Stimulated activated CD4-positive, alpha-beta T cell treated with anti-CD3 and anti-CD28 coated beads, TNF-alpha, amount 100 ng/mL, for 4 hours (primary cell): ENCODE results near the gene TAOK2.

Experiments used
- DNase-seq, 3 experiments: peaks; one replicate each; pipeline ENCODE4 v3.0.0-alpha.2; 2020; ENCODE audit warnings: low read depth in 3 of 3

Gene TAOK2

GRCh38 chr16:29963021-29963743, 10.5 kb upstream of the TAOK2 start:
- no peak for DNase-seq

- DNase-seq = no peak
Observed at GRCh38 chr16:29968205-29968604, 5.5 kb upstream of the TAOK2 start.

GRCh38 chr16:29971304-29971703, 2.4 kb upstream of the TAOK2 start:
- DNase-seq = no peak

GRCh38 chr16:29972500-29972899, 1.2 kb upstream of the TAOK2 start:
- DNase-seq = no peak

- no peak for DNase-seq
Observed at GRCh38 chr16:29972992-29973383, 680 bp upstream of the TAOK2 start.

- DNase-seq = no peak
Observed at GRCh38 chr16:29974291-29975133, 844 bp downstream of the TAOK2 start.

- DNase-seq = no peak
Observed at GRCh38 chr16:29975134-29975538, 1.5 kb downstream of the TAOK2 start.

- DNase-seq = no peak
Observed at GRCh38 chr16:29975811-29976511, 2.3 kb downstream of the TAOK2 start.

- DNase-seq = no peak
Observed at GRCh38 chr16:29977063-29977825, 3.6 kb downstream of the TAOK2 start.

- no peak for DNase-seq
Observed at GRCh38 chr16:29978081-29978480, 4.4 kb downstream of the TAOK2 start.

- no peak for DNase-seq
Observed at GRCh38 chr16:29978564-29979270, 5.0 kb downstream of the TAOK2 start.

GRCh38 chr16:29982560-29983419, 9.1 kb downstream of the TAOK2 start:
- DNase-seq = no peak

GRCh38 chr16:29983420-29984136, 9.9 kb downstream of the TAOK2 start:
- no peak for DNase-seq

- DNase-seq = no peak
Observed at GRCh38 chr16:29984137-29984763, 10.6 kb downstream of the TAOK2 start.

- no peak for DNase-seq
Observed at GRCh38 chr16:29984764-29985147, 11.1 kb downstream of the TAOK2 start.

- no peak for DNase-seq
Observed at GRCh38 chr16:29985271-29985811, 11.7 kb downstream of the TAOK2 start.

- no peak for DNase-seq
Observed at GRCh38 chr16:29986231-29986630, 12.6 kb downstream of the TAOK2 start.

GRCh38 chr16:29986931-29987330, 13.3 kb downstream of the TAOK2 start:
- DNase-seq = no peak
